ENCODE results near the gene AMOT.

DNA sequence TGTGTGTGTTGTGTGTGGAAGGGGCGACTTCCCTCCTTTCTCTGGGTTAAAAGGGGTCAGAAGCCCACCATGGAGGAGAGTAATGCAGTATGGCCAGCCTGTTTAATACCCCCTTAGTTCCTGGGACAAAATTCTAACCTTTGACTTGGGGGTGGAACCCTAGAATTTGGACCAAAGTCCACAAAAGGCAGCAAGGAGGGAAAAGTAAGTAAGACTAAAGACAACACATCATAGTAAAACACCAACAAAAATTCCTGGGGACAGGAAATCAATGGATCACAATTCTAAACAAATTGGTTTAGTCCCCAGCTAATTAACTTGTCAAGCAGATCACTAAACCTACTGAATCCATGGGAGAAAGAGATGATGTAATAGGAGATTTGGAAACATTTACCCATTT, 3.1 kb downstream of the AMOT start:
- TF ChIP-seq, protein P1, sequence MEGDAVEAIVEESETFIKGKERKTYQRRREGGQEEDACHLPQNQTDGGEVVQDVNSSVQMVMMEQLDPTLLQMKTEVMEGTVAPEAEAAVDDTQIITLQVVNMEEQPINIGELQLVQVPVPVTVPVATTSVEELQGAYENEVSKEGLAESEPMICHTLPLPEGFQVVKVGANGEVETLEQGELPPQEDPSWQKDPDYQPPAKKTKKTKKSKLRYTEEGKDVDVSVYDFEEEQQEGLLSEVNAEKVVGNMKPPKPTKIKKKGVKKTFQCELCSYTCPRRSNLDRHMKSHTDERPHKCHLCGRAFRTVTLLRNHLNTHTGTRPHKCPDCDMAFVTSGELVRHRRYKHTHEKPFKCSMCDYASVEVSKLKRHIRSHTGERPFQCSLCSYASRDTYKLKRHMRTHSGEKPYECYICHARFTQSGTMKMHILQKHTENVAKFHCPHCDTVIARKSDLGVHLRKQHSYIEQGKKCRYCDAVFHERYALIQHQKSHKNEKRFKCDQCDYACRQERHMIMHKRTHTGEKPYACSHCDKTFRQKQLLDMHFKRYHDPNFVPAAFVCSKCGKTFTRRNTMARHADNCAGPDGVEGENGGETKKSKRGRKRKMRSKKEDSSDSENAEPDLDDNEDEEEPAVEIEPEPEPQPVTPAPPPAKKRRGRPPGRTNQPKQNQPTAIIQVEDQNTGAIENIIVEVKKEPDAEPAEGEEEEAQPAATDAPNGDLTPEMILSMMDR (IDR thresholded peaks at IDR 0.05) = no peak
- TF ChIP-seq POLR2AphosphoS5 (IDR thresholded peaks at IDR 0.05) (no peak), POLR2A (IDR thresholded peaks at IDR 0.05) (no peak)
